PC-9 (cell line): Measurements from ENCODE around the gene PPP2R2C. TPM values are rescaled to one million over a fixed set of nuclear protein-coding genes. Genes with fewer than 3 reads are reported as not detected.

ENCODE experiments used
- BruUV-seq: library from RNA; stranded (reverse); fragments of 400-500 nt; replicated peaks from 2 replicates; lab custom pipeline; 2021; lab: Mats Ljungman, UMichigan
- CTCF ChIA-PET: fragments of 300-600 bp; sonication (Branson Sonifier 250); formaldehyde crosslinking; loops from one replicate; lab custom pipeline; 2022; ENCODE audit warnings: antibody characterized with exemption; lab: Charles Lee
- POLR2A ChIA-PET: fragments of 300-600 bp; sonication (Branson Sonifier 250); formaldehyde crosslinking; loops from one replicate; lab custom pipeline; 2022; ENCODE audit warnings: antibody characterized with exemption; ENCODE audit not compliant: unreplicated experiment; lab: Charles Lee
- DNase-seq, 2 experiments: peaks; one replicate each; pipeline versions ENCODE4 v3.0.0 to v3.0.0-alpha.2; 2015 to 2022; ENCODE audit warnings: mixed read lengths in 1 of 2
- H2AFZ ChIP-seq: fragments of 200-600 bp; sonication (generic); 2 replicates; pipeline ENCODE4 v1.8.1; 2017; ENCODE audit warnings: antibody characterized with exemption
- H3F3A ChIP-seq: fragments of 200-600 bp; sonication (generic); 2 replicates; pipeline ENCODE4 v1.8.1; 2017; ENCODE audit warnings: antibody characterized with exemption, mild to moderate bottlenecking, low read depth; ENCODE audit not compliant: insufficient read depth
- H3K27ac ChIP-seq: fragments of 200-600 bp; sonication (generic); 2 replicates; pipeline ENCODE4 v1.6.1; 2016; ENCODE audit warnings: mixed run types
- H3K27me3 ChIP-seq: fragments of 200-600 bp; sonication (generic); 2 replicates; pipeline ENCODE4 v1.6.1; 2016; ENCODE audit warnings: low read depth, mixed run types; ENCODE audit not compliant: insufficient read depth
- H3K36me3 ChIP-seq: fragments of 200-600 bp; sonication (generic); 2 replicates; pipeline ENCODE4 v1.6.1; 2016; ENCODE audit warnings: low read depth, mixed run types
- H3K4me1 ChIP-seq: fragments of 200-600 bp; sonication (generic); replicated peaks from 2 replicates; pipeline ENCODE4 v1.6.1; 2016; ENCODE audit warnings: mixed run types; ENCODE audit not compliant: insufficient read depth
- H3K4me2 ChIP-seq: fragments of 200-600 bp; sonication (generic); 2 replicates; pipeline ENCODE4 v1.6.1; 2017; ENCODE audit warnings: mixed run types
- H3K4me3 ChIP-seq: fragments of 200-600 bp; sonication (generic); 2 replicates; pipeline ENCODE4 v1.6.1; 2016; ENCODE audit warnings: mixed run types
- H3K79me2 ChIP-seq: fragments of 200-600 bp; sonication (generic); 2 replicates; pipeline ENCODE4 v1.6.1; 2017; ENCODE audit warnings: low read depth, mixed run types
- H3K9me2 ChIP-seq: fragments of 200-600 bp; sonication (generic); 2 replicates; pipeline ENCODE4 v1.8.1; 2017; ENCODE audit warnings: mild to moderate bottlenecking; ENCODE audit not compliant: insufficient read depth
- H3K9me3 ChIP-seq: fragments of 200-600 bp; sonication (generic); 2 replicates; pipeline ENCODE4 v1.8.1; 2016; ENCODE audit warnings: low read depth; ENCODE audit not compliant: insufficient read depth
- H4K20me1 ChIP-seq: fragments of 200-600 bp; sonication (generic); 2 replicates; pipeline ENCODE4 v1.8.1; 2017; ENCODE audit not compliant: insufficient read depth
- EZH2 ChIP-seq: fragments of 200-600 bp; sonication (generic); IDR thresholded peaks from 2 replicates; pipeline ENCODE4 v1.8.0; 2017; ENCODE audit warnings: antibody characterized with exemption, low read depth
- intact Hi-C: fragments of 100-400 bp; cut with micrococcal nuclease; formaldehyde crosslinking; loops from one replicate; pipeline ENCODE4 v1.10.0; 2022; ENCODE audit not compliant: unreplicated experiment
- total RNA-seq: library from RNA; stranded (reverse); gene quantifications from 2 replicates; pipeline ENCODE4 v1.2.3, GENCODE V29; 2021
- TF ChIP-seq, protein P1 (sequence below): fragments of 200-600 bp; sonication (generic); conservative IDR thresholded peaks from 2 replicates; pipeline ENCODE4 v1.6.1; 2017; ENCODE audit warnings: mixed run types, antibody characterized with exemption, mild to moderate bottlenecking, moderate library complexity

PPP2R2C gene
- total RNA-seq, 1 experiment from 2014 or later: 40.9 TPM

DNA sequence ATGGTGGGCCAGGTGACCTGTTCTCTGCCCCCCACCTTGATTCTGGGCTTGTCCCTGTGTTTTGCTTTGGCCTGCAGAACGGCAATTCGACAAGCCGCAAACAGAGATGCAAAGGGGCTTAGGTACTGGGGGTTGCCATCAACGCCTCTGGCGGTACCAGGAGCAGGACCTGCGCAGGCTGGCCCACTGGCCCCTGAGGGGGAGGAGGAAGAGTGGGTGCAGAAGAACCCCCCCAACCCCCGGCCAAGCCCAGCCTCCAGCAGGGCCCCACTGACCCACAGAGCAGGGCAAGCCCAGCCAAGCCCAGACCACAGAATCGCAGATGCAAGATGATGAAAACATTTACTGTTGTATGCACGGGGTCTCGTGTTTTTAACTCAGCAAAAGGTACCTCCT lies 89.4 kb downstream of the PPP2R2C start:
- H3K4me3 ChIP-seq: no peak overlapping the region
- H3K27ac ChIP-seq: no peak overlapping the region
- no TSS peak for BruUV-seq
- no peaks in the 10 kb centered on the region for H3K9me2 ChIP-seq
- H3K9me3 ChIP-seq: no peaks in the 10 kb centered on the region
- H4K20me1 ChIP-seq: no peaks in the 10 kb centered on the region
- TF ChIP-seq, protein P1, sequence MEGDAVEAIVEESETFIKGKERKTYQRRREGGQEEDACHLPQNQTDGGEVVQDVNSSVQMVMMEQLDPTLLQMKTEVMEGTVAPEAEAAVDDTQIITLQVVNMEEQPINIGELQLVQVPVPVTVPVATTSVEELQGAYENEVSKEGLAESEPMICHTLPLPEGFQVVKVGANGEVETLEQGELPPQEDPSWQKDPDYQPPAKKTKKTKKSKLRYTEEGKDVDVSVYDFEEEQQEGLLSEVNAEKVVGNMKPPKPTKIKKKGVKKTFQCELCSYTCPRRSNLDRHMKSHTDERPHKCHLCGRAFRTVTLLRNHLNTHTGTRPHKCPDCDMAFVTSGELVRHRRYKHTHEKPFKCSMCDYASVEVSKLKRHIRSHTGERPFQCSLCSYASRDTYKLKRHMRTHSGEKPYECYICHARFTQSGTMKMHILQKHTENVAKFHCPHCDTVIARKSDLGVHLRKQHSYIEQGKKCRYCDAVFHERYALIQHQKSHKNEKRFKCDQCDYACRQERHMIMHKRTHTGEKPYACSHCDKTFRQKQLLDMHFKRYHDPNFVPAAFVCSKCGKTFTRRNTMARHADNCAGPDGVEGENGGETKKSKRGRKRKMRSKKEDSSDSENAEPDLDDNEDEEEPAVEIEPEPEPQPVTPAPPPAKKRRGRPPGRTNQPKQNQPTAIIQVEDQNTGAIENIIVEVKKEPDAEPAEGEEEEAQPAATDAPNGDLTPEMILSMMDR: no peak
- no peak for TF ChIP-seq EZH2
- H2AFZ ChIP-seq: no peak overlapping the region
- no peak overlapping the region for H3K4me2 ChIP-seq
- no peaks in the 10 kb centered on the region for H3F3A ChIP-seq
- no peaks in the 10 kb centered on the region for H3K79me2 ChIP-seq
- intact Hi-C loops: no loop called here
- CTCF ChIA-PET: interaction anchor here (0.6 kb wide), 1 partner anchor 184 kb away, joined by 13 read pairs; no protein-coding TSS in a partner anchor
- POLR2A ChIA-PET: no interaction called here
- DNase-seq: no peak
- no peaks in the 10 kb centered on the region for H3K27me3 ChIP-seq
- no peaks in the 10 kb centered on the region for H3K4me1 ChIP-seq
- no peaks in the 10 kb centered on the region for H3K36me3 ChIP-seq

DNA sequence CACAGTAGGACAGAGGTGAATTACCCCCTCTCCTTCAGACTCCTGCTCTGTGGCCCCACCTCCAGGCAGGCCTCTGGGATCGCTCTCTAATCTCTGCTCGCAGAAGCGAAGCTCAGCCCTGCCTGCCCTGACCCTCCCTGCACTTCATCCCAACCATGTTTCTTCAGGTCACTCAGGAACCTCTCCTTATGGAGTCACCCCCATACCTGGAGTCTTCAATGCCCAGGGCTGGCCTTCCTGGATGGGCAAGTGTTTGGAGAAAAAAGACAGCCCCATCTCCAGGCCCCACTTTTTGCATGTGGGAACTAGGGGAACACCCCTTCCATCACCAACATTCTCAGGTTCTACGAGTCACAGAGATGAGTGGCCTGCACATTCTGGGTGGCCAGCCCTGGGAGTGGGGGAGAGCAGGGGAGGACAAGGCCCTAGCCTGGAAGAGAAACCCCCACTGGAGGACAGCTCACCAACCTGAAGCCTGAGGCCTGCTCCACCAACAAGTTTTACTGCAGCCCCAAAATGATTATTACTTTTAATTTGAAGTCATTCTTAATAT lies 90.8 kb downstream of the PPP2R2C start:
- intact Hi-C loops: no loop called here
- Histone ChIP-seq H3K36me3 (no peaks in the 10 kb centered on the region), H3K4me3 (no peak overlapping the region), H3K27me3 (no peaks in the 10 kb centered on the region), H3K79me2 (no peaks in the 10 kb centered on the region), H2AFZ (no peak overlapping the region), H3F3A (no peaks in the 10 kb centered on the region), H3K27ac (no peak overlapping the region), H4K20me1 (no peaks in the 10 kb centered on the region), H3K9me3 (no peaks in the 10 kb centered on the region), H3K9me2 (no peaks in the 10 kb centered on the region), H3K4me1 (no peaks in the 10 kb centered on the region), H3K4me2 (no peak overlapping the region)
- TF ChIP-seq, protein P1: no peak
- TF ChIP-seq EZH2: no peak
- CTCF ChIA-PET: no interaction called here
- DNase-seq: no peak
- BruUV-seq: no TSS peak
- POLR2A ChIA-PET: no interaction called here

DNA sequence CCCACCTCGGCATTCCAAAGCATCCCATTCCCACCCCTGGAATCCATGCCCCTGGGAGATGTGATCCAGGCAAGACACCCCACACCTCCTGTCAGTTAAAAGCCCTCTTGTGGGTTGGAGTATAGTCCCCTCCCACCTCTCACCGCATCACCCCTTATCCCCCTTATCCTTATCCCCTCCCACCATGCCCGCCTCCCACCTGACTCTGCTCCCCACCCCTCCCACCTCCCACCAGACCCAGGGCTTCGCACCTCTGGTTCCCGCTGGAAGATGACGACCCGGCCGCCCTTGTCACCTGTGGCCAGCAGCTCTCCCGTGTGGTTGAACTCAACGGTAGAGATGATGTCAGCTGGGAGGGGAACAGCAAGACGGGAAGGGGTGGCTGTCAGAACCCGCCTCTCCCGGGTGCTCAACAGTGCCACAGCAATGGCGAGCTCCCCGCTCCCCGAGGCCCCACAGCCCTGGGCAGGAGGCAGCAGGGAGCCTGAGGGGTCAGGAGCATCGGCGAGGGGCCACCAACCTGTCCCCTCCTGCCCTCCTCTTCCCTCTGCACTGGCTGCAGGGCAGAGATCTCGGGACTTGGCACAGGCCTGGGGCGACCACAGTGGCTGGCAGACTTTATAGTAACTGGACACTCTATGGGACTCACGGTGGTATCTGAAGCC lies 91.5 kb downstream of the PPP2R2C start:
- H3K79me2 ChIP-seq: no peaks in the 10 kb centered on the region
- no peaks in the 10 kb centered on the region for H3K36me3 ChIP-seq
- no peak overlapping the region for H3K4me3 ChIP-seq
- no peak overlapping the region for H3K27ac ChIP-seq
- CTCF ChIA-PET: no interaction called here
- POLR2A ChIA-PET: no interaction called here
- H4K20me1 ChIP-seq: no peaks in the 10 kb centered on the region
- BruUV-seq: no TSS peak
- no peaks in the 10 kb centered on the region for H3K4me1 ChIP-seq
- no peaks in the 10 kb centered on the region for H3F3A ChIP-seq
- no peaks in the 10 kb centered on the region for H3K9me2 ChIP-seq
- H3K27me3 ChIP-seq: no peaks in the 10 kb centered on the region
- H3K9me3 ChIP-seq: no peaks in the 10 kb centered on the region
- TF ChIP-seq, protein P1: no peak
- no peak for TF ChIP-seq EZH2
- H2AFZ ChIP-seq: no peak overlapping the region
- intact Hi-C loops: no loop called here
- no peak for DNase-seq
- H3K4me2 ChIP-seq: no peak overlapping the region
